Muscle of back (tissue), 11 donors: ENCODE measurements around the gene DENND1A. TPM values are rescaled to one million over a fixed set of nuclear protein-coding genes. Genes with fewer than 3 reads are reported as not detected.

ENCODE experiments used
- DNase-seq, 3 donors: peaks; one replicate each; pipeline versions ENCODE4 v3.0.0 to v3.0.0-alpha.2; 2013
- polyA plus RNA-seq, 10 donors: library from polyadenylated mRNA; unstranded; fragments of 120-200 nt; gene quantifications; one replicate each; pipeline ENCODE4 v1.2.1, GENCODE V29; 2013; ENCODE audit not compliant: insufficient read length in 10 of 10

The DENND1A gene
- polyA plus RNA-seq, 10 donors, result 10.9 to 15.4 (median 13.8) TPM

- DNase-seq, result no peak
Observed at GRCh38 chr9:123465304-123465703, 464.6 kb downstream of the DENND1A start.

- no peak for DNase-seq
Observed at GRCh38 chr9:123460091-123460490, 469.8 kb downstream of the DENND1A start.

GRCh38 chr9:123457583-123457982 is 472.3 kb downstream of the DENND1A start:
- DNase-seq, result peak; percentile 56 to 86 (median 67)

- DNase-seq, result no peak
Observed at GRCh38 chr9:123456011-123456410, 473.9 kb downstream of the DENND1A start.

- no peak for DNase-seq
Observed at GRCh38 chr9:123455187-123455586, 474.7 kb downstream of the DENND1A start.

- peak in 2 of 3 donors; percentile 46 to 67 for DNase-seq
Observed at GRCh38 chr9:123454361-123454760, 475.6 kb downstream of the DENND1A start.

GRCh38 chr9:123453831-123454321 is 476.1 kb downstream of the DENND1A start:
- DNase-seq, result peak; percentile 57 to 83 (median 68)

- DNase-seq, result peak; percentile 52 to 87 (median 80)
Observed at GRCh38 chr9:123453076-123453667, 476.8 kb downstream of the DENND1A start.

GRCh38 chr9:123450996-123451395 is 478.9 kb downstream of the DENND1A start:
- no peak for DNase-seq

GRCh38 chr9:123450098-123450770 is 479.7 kb downstream of the DENND1A start:
- no peak for DNase-seq

GRCh38 chr9:123447934-123448646 is 481.8 kb downstream of the DENND1A start:
- no peak for DNase-seq

GRCh38 chr9:123445981-123446610 is 483.8 kb downstream of the DENND1A start:
- no peak for DNase-seq

- no peak for DNase-seq
Observed at GRCh38 chr9:123445116-123445515, 484.8 kb downstream of the DENND1A start.

- DNase-seq, result no peak
Observed at GRCh38 chr9:123441769-123442168, 488.2 kb downstream of the DENND1A start.

- DNase-seq, result no peak
Observed at GRCh38 chr9:123440256-123440655, 489.7 kb downstream of the DENND1A start.

GRCh38 chr9:123438821-123439220 is 491.1 kb downstream of the DENND1A start:
- no peak for DNase-seq

GRCh38 chr9:123438321-123438720 is 491.6 kb downstream of the DENND1A start:
- no peak for DNase-seq

- no peak for DNase-seq
Observed at GRCh38 chr9:123437201-123437600, 492.7 kb downstream of the DENND1A start.

- DNase-seq, result no peak
Observed at GRCh38 chr9:123435471-123435870, 494.5 kb downstream of the DENND1A start.

GRCh38 chr9:123434619-123435240 is 495.2 kb downstream of the DENND1A start:
- DNase-seq, result no peak

GRCh38 chr9:123432331-123433236 is 497.3 kb downstream of the DENND1A start:
- DNase-seq, result no peak
